Small intestine (tissue), 7 donors: ENCODE measurements around the gene PDP2. TPM values are rescaled to one million over a fixed set of nuclear protein-coding genes. Genes with fewer than 3 reads are reported as not detected.
"Not testable (repeated sequence)": the region's sequence is repeated elsewhere in the genome, so short reads cannot be mapped to it uniquely, and the experiment has no call there.

Source experiments
- DNase-seq, 2 donors: peaks; one replicate each; pipeline versions ENCODE4 v3.0.0 to v3.0.0-alpha.2; 2013
- FAIRE-seq: peaks from 2 replicates; lab custom pipeline; 2012; peaks lifted over from hg19 to GRCh38; lab: Jason Lieb, UNC
- H3K27ac ChIP-seq, 3 donors: one replicate each; pipeline ENCODE4 v1.5.1; 2013; ENCODE audit warnings: low read length in 2 of 3, mild to moderate bottlenecking in 2 of 3, control low read depth in 1 of 3, inconsistent platforms in 1 of 3, low read depth in 1 of 3, moderate library complexity in 1 of 3
- H3K27me3 ChIP-seq, 3 donors: one replicate each; pipeline ENCODE4 v1.6.1; 2013; ENCODE audit warnings: low read length in 3 of 3, inconsistent platforms in 1 of 3; ENCODE audit not compliant: control insufficient read depth in 3 of 3, insufficient read depth in 3 of 3
- H3K36me3 ChIP-seq, 3 donors: one replicate each; pipeline ENCODE4 v1.6.1; 2013; ENCODE audit warnings: low read length in 3 of 3, inconsistent platforms in 1 of 3, low read depth in 1 of 3, mild to moderate bottlenecking in 1 of 3, moderate library complexity in 1 of 3; ENCODE audit not compliant: control insufficient read depth in 3 of 3, insufficient read depth in 2 of 3
- H3K4me1 ChIP-seq, 3 donors: one replicate each; pipeline ENCODE4 v1.6.1; 2013; ENCODE audit warnings: low read length in 2 of 3, inconsistent platforms in 1 of 3, low read depth in 1 of 3, mild to moderate bottlenecking in 1 of 3, moderate library complexity in 1 of 3; ENCODE audit not compliant: control insufficient read depth in 3 of 3, insufficient read depth in 2 of 3
- H3K4me3 ChIP-seq, 3 donors: one replicate each; pipeline ENCODE4 v1.5.1; 2013; ENCODE audit warnings: low read length in 3 of 3, control low read depth in 1 of 3, inconsistent platforms in 1 of 3, low read depth in 1 of 3, mild to moderate bottlenecking in 1 of 3, moderate library complexity in 1 of 3
- H3K9me3 ChIP-seq, 2 donors: one replicate each; pipeline ENCODE4 v1.6.1; 2013; ENCODE audit warnings: low read depth in 1 of 2, low read length in 1 of 2; ENCODE audit not compliant: control insufficient read depth in 2 of 2, insufficient read depth in 1 of 2
- WGBS, 3 donors: extraction: QIAGEN DNeasy Blood & Tissue Kit; methylation state at CpG; one replicate each; pipeline ENCODE4 v1.1.7; 2013; 5-methylcytosine and 5-hydroxymethylcytosine counted together
- polyA plus RNA-seq, 4 donors: library from polyadenylated mRNA; stranded (reverse) in 3 of 4; unstranded in 1 of 4; fragments of 200-250 nt in 3 of 4; fragments of 120-200 nt in 1 of 4; gene quantifications; one replicate each; pipeline versions ENCODE4 v1.2.1 to v1.2.3, GENCODE V29; 2013
- donor health status: healthy with polysubstance abuse.
- donor health status: control.
- donor health status: control.
- donor health status: Bipolar disorder and iron deficiency.
- donor health status: healthy.

Gene PDP2
- polyA plus RNA-seq, 4 donors = 1.6 to 11.2 (median 4.3) TPM

DNA sequence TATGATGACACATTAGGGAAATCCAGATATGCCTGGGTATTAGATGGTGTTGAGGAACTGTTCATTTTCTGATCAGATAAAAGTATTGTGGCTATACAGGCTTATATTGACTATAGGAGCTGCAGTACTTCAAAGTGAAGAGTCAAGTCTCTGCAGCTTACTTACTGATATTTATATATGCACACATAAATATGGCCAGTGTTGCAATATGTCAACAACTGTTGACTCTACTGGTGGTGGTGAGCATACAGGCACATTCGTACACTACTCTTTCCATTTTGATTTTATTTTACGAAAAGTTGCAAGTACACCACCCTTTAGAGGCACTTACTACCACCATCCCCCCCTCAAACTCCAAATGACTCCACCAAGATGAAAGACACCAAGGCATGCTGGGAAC, 51.4 kb downstream of the PDP2 start:
- WGBS, 3 donors = 89 to 97% (median 92%) methylated on average over 2 of the region's 2 CpGs
- Histone ChIP-seq H3K4me3 (no peak overlapping the region), H3K9me3 (no peaks in the 10 kb centered on the region), H3K27me3 (no peaks in the 10 kb centered on the region), H3K36me3 (peaks cover 0 to 31% (median 0%) of the 10 kb centered on the region in 3 donors), H3K4me1 (peaks cover 0 to 22% (median 2%) of the 10 kb centered on the region in 3 donors), H3K27ac (no peak overlapping the region)
- DNase-seq = no peak
- no peak for FAIRE-seq

DNA sequence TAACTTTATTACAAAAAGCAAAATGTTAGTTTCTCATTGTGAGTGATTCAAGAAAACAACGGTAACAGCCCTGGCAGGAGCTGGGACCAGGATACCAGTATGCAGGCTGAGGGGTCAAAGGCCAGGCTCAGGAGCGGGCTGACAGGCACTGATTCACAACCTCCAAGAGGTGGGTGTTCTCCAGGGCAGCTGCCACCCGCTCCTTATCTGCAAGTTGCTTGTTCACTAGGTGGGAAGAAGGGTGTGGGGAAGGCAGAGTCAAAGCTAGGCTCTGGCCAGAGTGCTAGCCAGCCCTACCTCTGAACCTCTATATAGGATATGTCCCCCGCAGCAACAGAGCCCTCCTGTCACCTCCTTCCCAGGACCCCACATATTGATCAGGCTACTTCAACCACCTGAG, 51.8 kb downstream of the PDP2 start:
- no peak overlapping the region for H3K27ac ChIP-seq
- no peaks in the 10 kb centered on the region for H3K27me3 ChIP-seq
- peaks cover 0 to 35% (median 0%) of the 10 kb centered on the region in 3 donors for H3K36me3 ChIP-seq
- H3K9me3 ChIP-seq = no peaks in the 10 kb centered on the region
- peak in 1 of 2 donors; percentile 74 for DNase-seq
- peak overlapping the region in 1 of 3 donors; percentile 9 for H3K4me3 ChIP-seq
- H3K4me1 ChIP-seq = peaks cover 0 to 26% (median 2%) of the 10 kb centered on the region in 3 donors
- no peak for FAIRE-seq
- WGBS, 3 donors = 25 to 68% (median 55%) methylated on average over 4 of the region's 4 CpGs

DNA sequence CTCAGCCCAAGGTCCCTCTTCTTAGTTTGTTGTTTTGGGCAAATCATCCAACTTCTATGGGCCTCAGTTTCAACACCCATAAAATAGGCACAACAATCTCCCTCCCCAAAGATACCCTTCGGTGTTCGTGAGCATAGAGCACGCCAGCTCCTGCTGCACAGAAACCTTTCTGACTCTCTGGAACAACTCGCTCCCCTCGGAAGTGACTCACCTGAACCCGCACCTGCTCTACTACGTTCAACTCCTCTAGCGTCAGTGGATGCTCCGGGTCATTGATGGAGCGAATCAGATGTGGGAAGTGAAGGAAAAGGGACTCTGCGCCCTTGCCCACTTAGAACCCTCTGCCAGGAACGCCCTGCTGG, 53.4 kb downstream of the PDP2 start:
- WGBS, 3 donors = 0 to 1% (median 1%) methylated on average over 12 of the region's 12 CpGs
- peaks cover 0 to 41% (median 6%) of the 10 kb centered on the region in 3 donors for H3K4me1 ChIP-seq

DNA sequence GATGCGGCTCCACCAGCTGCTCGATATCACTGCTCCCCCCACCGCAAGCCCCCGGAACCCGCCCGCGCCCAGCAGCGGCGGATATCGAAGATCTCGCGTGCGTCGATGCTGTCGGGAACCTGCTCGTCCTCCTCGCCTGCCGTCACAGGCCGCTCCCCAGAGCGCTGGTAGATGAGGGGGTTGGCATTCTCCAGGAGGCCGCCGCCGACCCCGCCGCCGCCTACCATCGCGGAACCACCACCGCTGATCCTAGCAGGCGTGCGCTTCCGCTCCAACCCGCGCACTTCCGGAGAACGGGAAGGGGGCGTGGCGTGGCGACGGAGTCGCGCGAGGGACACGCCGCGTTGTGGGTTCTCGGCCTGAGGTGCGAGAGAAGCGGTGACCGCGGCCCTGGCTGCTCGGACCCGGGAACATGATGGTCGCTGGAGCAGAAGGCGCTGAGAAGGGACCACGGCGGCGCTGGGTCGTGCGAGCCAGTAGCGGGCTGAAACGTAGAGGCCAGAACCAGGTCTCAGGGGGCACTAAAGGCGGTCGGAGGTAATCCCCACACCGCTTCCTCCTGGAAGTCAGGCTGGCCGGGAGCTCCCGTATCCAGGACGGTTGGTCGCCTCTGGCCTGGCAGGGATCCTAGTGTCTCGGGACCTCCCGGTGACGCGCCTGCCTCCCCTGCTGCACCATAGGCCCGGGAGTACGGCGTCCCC, 54.0 kb downstream of the PDP2 start, which contains the start of gene CIAO2B:
TSS of gene CIAO2B (minus strand) at position 265 of the 701 bp plus-strand sequence. CDS start at position 227, 38 bp downstream.
- peaks cover 0 to 46% (median 6%) of the 10 kb centered on the region in 3 donors for H3K4me1 ChIP-seq
- peak within 1 kb of the TSS; percentile 80 to 91 (median 88) for H3K4me3 ChIP-seq
- DNase-seq (peak; percentile 86 to 96), FAIRE-seq (no peak)
- WGBS, 3 donors = 0% methylated on average over 61 to 76 of the region's 76 CpGs
- H3K36me3 ChIP-seq = peaks cover 3 to 57% (median 6%) of the 10 kb centered on the region in 3 donors
- no peaks in the 10 kb centered on the region for H3K27me3 ChIP-seq
- H3K9me3 ChIP-seq = no peaks in the 10 kb centered on the region
- H3K27ac ChIP-seq = peak within 1 kb of the TSS; percentile 88 to 96 (median 92)

More for the DNA sequence above, 53.4 kb downstream of the PDP2 start:
- Histone ChIP-seq H3K27ac (peak overlapping the region; percentile 88 to 96 (median 92)), H3K27me3 (no peaks in the 10 kb centered on the region), H3K36me3 (peaks cover 3 to 52% (median 6%) of the 10 kb centered on the region in 3 donors), H3K9me3 (no peaks in the 10 kb centered on the region), H3K4me3 (peak overlapping the region; percentile 80 to 91 (median 88))
- no peak for FAIRE-seq
- DNase-seq = no peak

DNA sequence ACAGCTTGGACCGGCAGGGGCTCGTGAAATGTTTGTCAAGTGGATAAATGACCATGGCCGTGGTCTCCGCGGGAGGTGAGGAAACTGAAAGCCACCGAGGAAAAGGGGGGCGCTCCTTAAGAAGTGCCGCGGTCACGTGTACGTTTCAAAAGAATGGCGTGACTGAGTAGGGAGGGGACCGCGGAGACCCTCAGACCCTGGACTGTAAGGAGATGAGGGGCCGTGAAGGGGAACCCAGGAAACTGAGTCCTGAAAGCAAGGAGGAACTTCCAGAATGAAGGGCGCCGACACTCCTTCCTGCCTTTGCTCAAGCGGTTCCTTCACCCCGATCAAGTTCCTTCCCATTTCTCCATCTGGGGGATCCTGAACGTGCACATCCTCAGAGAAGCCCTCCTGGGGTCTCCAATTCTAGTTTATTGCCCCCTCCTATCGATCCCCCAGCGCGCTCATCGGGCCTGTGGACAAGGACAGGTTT, 54.6 kb downstream of the PDP2 start:
- peaks cover 0 to 51% (median 6%) of the 10 kb centered on the region in 3 donors for H3K4me1 ChIP-seq
- H3K27me3 ChIP-seq, H3K9me3 ChIP-seq, FAIRE-seq, DNase-seq: not testable (repeated sequence)
- 2 to 4% (median 2%) methylated on average over 16 to 21 of the region's 24 CpGs for WGBS, 3 donors
- peaks cover 3 to 63% (median 12%) of the 10 kb centered on the region in 3 donors for H3K36me3 ChIP-seq
- peak overlapping the region; percentile 80 to 91 (median 88) for H3K4me3 ChIP-seq
- peak overlapping the region; percentile 88 to 96 (median 92) for H3K27ac ChIP-seq

DNA sequence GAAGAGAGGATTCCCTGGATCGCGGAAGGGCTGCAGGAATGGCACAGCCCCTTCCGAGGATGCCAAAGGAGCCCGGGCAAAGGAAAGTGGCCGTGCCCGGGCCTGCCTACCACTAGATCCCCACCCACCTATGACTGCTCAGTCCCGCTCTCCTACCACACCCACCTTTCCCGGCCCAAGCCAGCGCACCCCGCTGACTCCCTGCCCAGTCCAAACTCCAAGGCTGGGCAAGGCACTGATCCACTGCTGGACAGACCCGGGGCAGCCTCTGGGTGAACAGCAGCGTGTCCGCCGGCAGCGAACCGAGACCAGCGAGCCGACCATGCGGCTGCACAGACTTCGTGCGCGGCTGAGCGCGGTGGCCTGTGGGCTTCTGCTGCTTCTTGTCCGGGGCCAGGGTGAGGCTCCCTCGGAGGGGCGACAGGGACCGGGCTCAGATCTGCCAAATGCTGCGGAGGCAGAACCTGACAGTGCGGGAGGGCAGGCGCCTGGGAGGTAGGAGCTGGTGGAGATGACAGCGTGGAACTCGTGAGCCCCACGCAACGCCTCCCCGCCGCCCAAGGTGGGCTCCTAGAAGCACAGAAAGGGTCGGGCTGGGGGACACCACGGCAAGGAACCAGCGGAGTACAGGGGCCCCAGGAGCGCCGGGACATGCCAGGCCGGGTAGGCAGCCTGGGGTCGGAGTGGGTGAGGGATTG, 55.1 kb downstream of the PDP2 start, which contains the start of gene CES2:
TSS of gene CES2 (plus strand) at position 203 of the 698 bp plus-strand sequence. CDS start at position 323, 120 bp downstream.
- Histone ChIP-seq H3K27me3 (no peaks in the 10 kb centered on the region), H3K4me3 (peak within 1 kb of the TSS; percentile 80 to 91 (median 88)), H3K4me1 (peaks cover 0 to 51% (median 9%) of the 10 kb centered on the region in 3 donors), H3K9me3 (no peaks in the 10 kb centered on the region), H3K27ac (peak within 1 kb of the TSS; percentile 88 to 96 (median 92)), H3K36me3 (peaks cover 6 to 65% (median 17%) of the 10 kb centered on the region in 3 donors)
- 3 to 31% (median 30%) methylated on average over 41 to 44 of the region's 44 CpGs for whole genome bisulfite sequencing, 3 donors
- FAIRE-seq (no peak), DNase-seq (peak; percentile 88 to 97)

DNA sequence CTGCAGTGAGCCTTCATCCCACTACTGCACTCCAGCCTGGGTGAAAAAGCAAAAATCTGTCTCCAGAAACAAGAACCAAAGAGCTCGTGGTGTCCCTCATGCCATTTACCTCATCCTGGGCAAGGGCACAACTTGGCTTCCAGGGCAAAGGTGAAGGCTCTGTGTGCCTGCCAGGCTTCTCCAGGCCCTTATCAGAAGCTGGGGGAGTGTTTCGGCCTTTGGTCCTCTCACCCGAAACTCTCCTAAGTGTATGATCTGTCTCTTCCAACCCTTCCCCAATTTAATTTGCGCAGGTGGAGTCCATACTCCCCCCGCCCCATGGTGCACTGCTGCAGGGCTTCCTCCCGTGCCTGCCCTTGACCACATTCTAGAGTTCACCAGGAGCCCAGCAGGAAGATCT, 56.1 kb downstream of the PDP2 start:
- Histone ChIP-seq H3K27me3 (no peaks in the 10 kb centered on the region), H3K27ac (peak overlapping the region; percentile 88 to 92 (median 91)), H3K36me3 (peaks cover 14 to 72% (median 26%) of the 10 kb centered on the region in 3 donors), H3K4me1 (peaks cover 0 to 51% (median 9%) of the 10 kb centered on the region in 3 donors), H3K9me3 (no peaks in the 10 kb centered on the region), H3K4me3 (peak overlapping the region in 2 of 3 donors; percentile 80 to 91)
- FAIRE-seq = no peak
- WGBS, 3 donors = 25 to 66% (median 33%) methylated on average over 6 of the region's 6 CpGs
- peak; percentile 60 to 93 for DNase-seq
